Lower leg skin (tissue), 4 donors: ENCODE data around the gene CFAP58. TPM values are rescaled to one million over a fixed set of nuclear protein-coding genes. Genes with fewer than 3 reads are reported as not detected.
A peak's percentile ranks its signal among the peaks of the same experiment; 100 is the strongest.

Experiments used
- DNase-seq, 2 donors: peaks; one replicate each; pipeline ENCODE4 v3.0.0-alpha.2; 2019; ENCODE audit warnings: low spot score in 2 of 2
- H3K4me3 ChIP-seq: fragments of 200-600 bp; sonication (generic); 2 replicates; pipeline ENCODE4 v1.5.1; 2017; ENCODE audit warnings: mild to moderate bottlenecking, low read depth; ENCODE audit not compliant: poor library complexity, severe bottlenecking
- CTCF ChIP-seq, 3 donors: fragments of 450-650 bp; IDR thresholded peaks; one replicate each; pipeline ENCODE4 v1.5.1; 2016; ENCODE audit warnings: antibody characterized with exemption in 3 of 3, mild to moderate bottlenecking in 3 of 3, moderate library complexity in 2 of 3
- POLR2A ChIP-seq, 2 donors: fragments of 450-650 bp; IDR thresholded peaks; one replicate each; pipeline ENCODE4 v1.6.1; 2016 to 2017; ENCODE audit warnings: antibody characterized with exemption in 2 of 2, mild to moderate bottlenecking in 1 of 2, moderate library complexity in 1 of 2
- WGBS, 2 donors: methylation state at CpG; one replicate each; pipeline ENCODE4 v1.1.5; 2018; 5-methylcytosine and 5-hydroxymethylcytosine counted together
- intact Hi-C: fragments of 100-400 bp; cut with DNase I; formaldehyde crosslinking; loops from one replicate; pipeline ENCODE4 v1.15.0; 2023; ENCODE audit warnings: low total_unique reads
- total RNA-seq, 4 donors: library from RNA; depleted of rRNA; stranded (reverse); fragments of >200 nt; gene quantifications; one replicate each; pipeline ENCODE4 v1.1.0, GENCODE V29; 2016

The CFAP58 gene
- total RNA-seq, 4 donors from 2014 or later = 0.42 to 0.55 (median 0.44) TPM; not detected in 1

- 75 to 80% methylated on average over 5 to 6 of the region's 6 CpGs for WGBS, 2 donors
- peak in 1 of 2 donors; percentile 87 for DNase-seq
- no peak overlapping the region for H3K4me3 ChIP-seq
- TF ChIP-seq CTCF (IDR thresholded peaks at IDR 0.05) (no peak), POLR2A (IDR thresholded peaks at IDR 0.05) (no peak)
- intact Hi-C loops = no loop called here
Measured at GRCh38 chr10:104321226-104321625, 32.4 kb upstream of the CFAP58 start.

DNA sequence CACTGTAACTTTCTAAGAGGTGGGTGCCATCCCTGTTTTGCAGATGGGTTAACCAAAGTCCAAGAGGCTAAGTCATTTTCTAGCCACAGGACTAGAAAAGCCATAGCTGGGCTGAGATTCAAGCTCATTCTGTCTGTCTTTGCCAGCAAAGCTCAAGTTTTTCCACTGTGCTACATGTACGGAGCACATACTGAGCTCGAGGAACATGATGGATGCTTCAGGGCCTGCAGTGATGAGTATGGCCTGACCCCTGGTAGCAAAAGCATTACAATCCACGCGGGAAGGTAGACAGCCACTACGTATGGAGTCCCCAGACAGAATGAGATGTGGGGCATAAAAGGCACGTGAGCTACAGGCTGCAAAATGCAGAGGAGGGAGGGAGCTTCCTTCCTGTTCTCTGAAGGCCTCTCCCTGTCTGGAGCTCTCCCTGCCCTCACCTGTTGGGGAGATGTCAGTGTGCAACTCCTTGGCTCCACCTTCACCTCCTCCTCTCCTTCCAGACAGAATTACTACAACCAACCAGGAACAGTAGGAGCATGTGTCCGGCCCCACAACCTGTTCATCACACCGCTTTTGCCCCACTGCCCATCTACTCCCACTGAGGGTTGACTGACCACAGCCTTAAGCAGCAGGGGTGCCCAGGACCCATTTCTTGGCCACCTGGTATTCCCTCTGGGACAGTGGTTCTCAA, 31.8 kb upstream of the CFAP58 start:
- intact Hi-C loops = no loop called here
- TF ChIP-seq CTCF (IDR thresholded peaks at IDR 0.05) = no peak
- no peak for TF ChIP-seq POLR2A (IDR thresholded peaks at IDR 0.05)
- 43 to 44% methylated on average over 8 of the region's 8 CpGs for WGBS, 2 donors
- peak in 1 of 2 donors; percentile 85 for DNase-seq
- H3K4me3 ChIP-seq = no peak overlapping the region

DNA sequence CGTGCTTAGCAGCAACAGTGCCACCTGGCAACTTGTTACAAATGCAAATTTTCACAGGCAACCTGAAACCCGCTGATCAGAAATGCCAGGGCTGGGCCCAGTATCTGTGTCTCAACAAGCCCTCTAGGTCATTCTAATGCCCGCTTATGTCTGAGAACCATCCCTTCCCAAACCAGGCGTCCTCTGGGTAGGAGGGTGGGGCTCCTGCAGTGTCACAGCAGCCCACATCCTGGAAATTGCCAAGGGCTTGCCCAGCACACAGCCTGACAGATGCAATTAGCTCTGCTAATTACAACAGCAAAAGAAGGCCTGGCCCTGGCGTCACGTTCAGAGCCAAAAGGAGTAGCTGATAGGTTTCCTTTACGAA, 31.2 kb upstream of the CFAP58 start:
- peak; percentile 79 to 92 for DNase-seq
- no peak overlapping the region for H3K4me3 ChIP-seq
- WGBS, 2 donors = 34 to 46% methylated on average over 7 of the region's 7 CpGs
- intact Hi-C loops = no loop called here
- TF ChIP-seq POLR2A (IDR thresholded peaks at IDR 0.05) (no peak), CTCF (IDR thresholded peaks at IDR 0.05) (no peak)

GRCh38 chr10:104323085-104323484, 30.5 kb upstream of the CFAP58 start:
- DNase-seq = no peak
- 44 to 63% methylated on average over 1 of the region's 1 CpG for WGBS, 2 donors
- H3K4me3 ChIP-seq = no peak overlapping the region
- TF ChIP-seq CTCF (IDR thresholded peaks at IDR 0.05) = no peak
- TF ChIP-seq POLR2A (IDR thresholded peaks at IDR 0.05) = no peak
- intact Hi-C loops = no loop called here

DNA sequence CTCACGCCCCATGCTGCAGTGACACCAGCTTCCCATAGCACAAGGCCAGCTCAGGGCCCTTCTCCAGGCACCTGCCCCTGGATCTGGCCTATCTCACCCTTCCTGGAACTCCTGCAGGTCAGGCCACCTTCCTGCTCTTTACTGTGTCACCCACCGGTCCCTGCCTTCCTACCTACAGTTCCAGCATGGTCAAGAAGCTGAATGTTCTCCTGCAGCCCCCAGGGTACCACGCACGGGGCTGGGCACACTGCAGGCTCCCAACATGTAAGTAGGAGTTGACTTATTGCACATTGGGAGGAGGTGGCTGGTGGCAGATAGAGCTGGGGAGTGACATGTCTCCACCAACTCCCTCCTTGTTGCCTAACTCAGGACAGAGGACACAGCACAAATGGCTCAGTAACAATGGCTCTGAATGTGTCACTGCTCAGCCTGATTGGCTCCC, 29.9 kb upstream of the CFAP58 start:
- no peak overlapping the region for H3K4me3 ChIP-seq
- no peak for DNase-seq
- TF ChIP-seq POLR2A (IDR thresholded peaks at IDR 0.05) (no peak), CTCF (IDR thresholded peaks at IDR 0.05) (no peak)
- 76 to 84% methylated on average over 4 of the region's 4 CpGs for WGBS, 2 donors
- intact Hi-C loops = no loop called here

GRCh38 chr10:104324221-104324686, 29.4 kb upstream of the CFAP58 start:
- WGBS, 2 donors = 82 to 89% methylated on average over 9 of the region's 9 CpGs
- no peak overlapping the region for H3K4me3 ChIP-seq
- intact Hi-C loops = no loop called here
- no peak for DNase-seq
- TF ChIP-seq CTCF (IDR thresholded peaks at IDR 0.05) (no peak), POLR2A (IDR thresholded peaks at IDR 0.05) (no peak)
